HG02943 (cell line): ENCODE measurements around the gene FOSL2.

Experiments used
- ATAC-seq: cut with Tn5 transposase; IDR thresholded peaks from one replicate; pipeline ENCODE4 v1.9.1; 2021; ENCODE audit warnings: mild to moderate bottlenecking, low read depth, moderate library complexity; ENCODE audit not compliant: unreplicated experiment

FOSL2 gene

GRCh38 chr2:28356095-28356911, 36.4 kb upstream of the FOSL2 start:
- no peak for ATAC-seq

- ATAC-seq: no peak
Measured at GRCh38 chr2:28357055-28357454, 35.6 kb upstream of the FOSL2 start.

GRCh38 chr2:28357948-28358667, 34.5 kb upstream of the FOSL2 start:
- no peak for ATAC-seq

- ATAC-seq: no peak
Measured at GRCh38 chr2:28358668-28359201, 33.9 kb upstream of the FOSL2 start.

GRCh38 chr2:28359222-28360057, 33.2 kb upstream of the FOSL2 start:
- peak; percentile 73 for ATAC-seq

GRCh38 chr2:28360058-28360717, 32.5 kb upstream of the FOSL2 start:
- ATAC-seq: no peak

- ATAC-seq: no peak
Measured at GRCh38 chr2:28360718-28361293, 31.9 kb upstream of the FOSL2 start.

- ATAC-seq: no peak
Measured at GRCh38 chr2:28361991-28362710, 30.5 kb upstream of the FOSL2 start.

GRCh38 chr2:28362991-28363521, 29.6 kb upstream of the FOSL2 start:
- ATAC-seq: no peak

- no peak for ATAC-seq
Measured at GRCh38 chr2:28363686-28364280, 28.9 kb upstream of the FOSL2 start.

GRCh38 chr2:28364610-28365009, 28.0 kb upstream of the FOSL2 start:
- ATAC-seq: no peak

GRCh38 chr2:28365158-28365557, 27.5 kb upstream of the FOSL2 start:
- ATAC-seq: no peak

GRCh38 chr2:28366149-28366495, 26.5 kb upstream of the FOSL2 start:
- no peak for ATAC-seq

GRCh38 chr2:28366496-28367282, 26.0 kb upstream of the FOSL2 start:
- ATAC-seq: no peak

- ATAC-seq: no peak
Measured at GRCh38 chr2:28367667-28368356, 24.8 kb upstream of the FOSL2 start.

GRCh38 chr2:28368357-28368798, 24.3 kb upstream of the FOSL2 start:
- ATAC-seq: no peak

- no peak for ATAC-seq
Measured at GRCh38 chr2:28369358-28369757, 23.3 kb upstream of the FOSL2 start.
